T-helper 17 cell (primary cell): ENCODE measurements around the gene KRTAP4-1. TPM values are rescaled to one million over a fixed set of nuclear protein-coding genes. Genes with fewer than 3 reads are reported as not detected.
"Not testable (repeated sequence)": the region's sequence is repeated elsewhere in the genome, so short reads cannot be mapped to it uniquely, and the experiment has no call there.

ENCODE experiments used
- ATAC-seq: fragments of 150-1000 bp; cut with Tn5 transposase; 2 replicates; pipeline ENCODE4 v1.10.0; 2021; ENCODE audit warnings: mild to moderate bottlenecking, moderate library complexity
- DNase-seq, 3 donors: peaks; one replicate each; pipeline versions ENCODE4 v3.0.0 to v3.0.0-alpha.2; 2020 to 2021
- H3K9me3 ChIP-seq: one replicate; pipeline ENCODE4 v1.7.0; 2013; ENCODE audit warnings: low read length, mild to moderate bottlenecking; ENCODE audit not compliant: control insufficient read depth, poor library complexity, severe bottlenecking
- H3K27ac Mint-ChIP-seq: one replicate; pipeline ENCODE4 v1.8.0; 2022; ENCODE audit warnings: mild to moderate bottlenecking, moderate library complexity, mixed read lengths
- H3K27me3 Mint-ChIP-seq: one replicate; pipeline ENCODE4 v1.8.0; 2022; ENCODE audit warnings: mixed read lengths
- H3K36me3 Mint-ChIP-seq: one replicate; pipeline ENCODE4 v1.8.0; 2022; ENCODE audit warnings: low read depth, mixed read lengths
- H3K4me1 Mint-ChIP-seq: one replicate; pipeline ENCODE4 v1.8.0; 2022; ENCODE audit warnings: mild to moderate bottlenecking, mixed read lengths
- H3K4me3 Mint-ChIP-seq: one replicate; pipeline ENCODE4 v1.8.0; 2022; ENCODE audit warnings: mild to moderate bottlenecking, moderate library complexity, mixed read lengths
- total RNA-seq, 4 donors: library from RNA in 2 of 4; stranded (reverse) in 2 of 4; gene quantifications; one replicate each; pipeline ENCODE4 v1.2.3 and lab custom pipeline; 2022 to 2026

KRTAP4-1 gene
- total RNA-seq, 2 donors from 2014 or later: not detected

- not testable (repeated sequence) for H3K27ac Mint-ChIP-seq, H3K9me3 ChIP-seq, DNase-seq, H3K36me3 Mint-ChIP-seq, H3K4me3 Mint-ChIP-seq, H3K4me1 Mint-ChIP-seq, ATAC-seq
- peaks cover 57% of the 10 kb centered on the region for H3K27me3 Mint-ChIP-seq
Measured at GRCh38 chr17:41160190-41160589, 24.5 kb downstream of the KRTAP4-1 start.

DNA sequence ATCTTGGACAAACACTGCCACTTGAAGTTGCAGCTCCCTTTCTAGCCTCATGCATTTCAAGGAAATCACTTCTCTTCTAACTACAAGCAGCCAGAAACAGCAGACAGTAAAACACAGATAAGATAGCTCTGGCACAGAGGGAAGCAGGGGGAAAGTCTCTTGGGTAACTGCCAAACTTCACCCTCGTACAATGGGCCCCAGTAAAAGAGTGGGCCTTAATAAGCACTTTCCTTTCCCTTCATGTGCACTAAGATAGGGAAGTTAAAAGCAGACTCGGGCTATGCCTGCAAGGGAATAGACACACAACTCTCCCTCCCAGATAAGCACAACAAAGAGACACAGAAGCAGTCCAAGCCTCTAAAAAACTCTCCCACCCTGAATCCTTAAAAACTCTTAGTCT is 30.9 kb downstream of the KRTAP4-1 start:
- no peaks in the 10 kb centered on the region for H3K9me3 ChIP-seq
- H3K27ac Mint-ChIP-seq: no peak overlapping the region
- H3K27me3 Mint-ChIP-seq: peaks cover 48% of the 10 kb centered on the region
- peaks cover 6% of the 10 kb centered on the region for H3K4me1 Mint-ChIP-seq
- ATAC-seq (no peak), DNase-seq (no peak)
- H3K36me3 Mint-ChIP-seq: no peaks in the 10 kb centered on the region
- no peak overlapping the region for H3K4me3 Mint-ChIP-seq

- no peaks in the 10 kb centered on the region for H3K9me3 ChIP-seq
- H3K4me1 Mint-ChIP-seq: peaks cover 6% of the 10 kb centered on the region
- H3K27me3 Mint-ChIP-seq: peaks cover 30% of the 10 kb centered on the region
- DNase-seq: no peak
- H3K36me3 Mint-ChIP-seq: no peaks in the 10 kb centered on the region
- ATAC-seq: no peak
- no peak overlapping the region for H3K27ac Mint-ChIP-seq
- no peak overlapping the region for H3K4me3 Mint-ChIP-seq
Measured at GRCh38 chr17:41151525-41151924, 33.2 kb downstream of the KRTAP4-1 start.

DNA sequence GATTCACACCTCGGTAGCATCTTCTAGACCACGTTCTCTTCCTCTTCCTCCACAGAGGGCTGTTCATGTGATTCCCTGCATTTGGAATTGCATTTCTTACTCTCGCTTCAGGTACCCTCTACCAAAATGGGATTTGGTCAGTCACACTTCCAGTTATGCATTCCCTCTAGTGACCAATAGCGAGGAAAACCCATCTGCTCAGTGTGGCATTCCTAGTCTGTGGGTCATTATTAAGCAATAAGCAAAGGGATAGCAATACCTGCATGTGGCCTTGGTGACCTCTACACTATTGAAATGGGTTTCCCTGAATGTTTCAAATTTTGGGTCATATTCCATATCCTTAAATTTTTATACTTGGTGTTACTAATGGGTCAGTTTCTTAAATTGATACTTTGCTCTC is 34.7 kb downstream of the KRTAP4-1 start:
- H3K27me3 Mint-ChIP-seq: peaks cover 20% of the 10 kb centered on the region
- ATAC-seq (no peak), DNase-seq (no peak)
- no peaks in the 10 kb centered on the region for H3K36me3 Mint-ChIP-seq
- H3K9me3 ChIP-seq: no peaks in the 10 kb centered on the region
- no peak overlapping the region for H3K4me3 Mint-ChIP-seq
- peaks cover 7% of the 10 kb centered on the region for H3K4me1 Mint-ChIP-seq
- no peak overlapping the region for H3K27ac Mint-ChIP-seq

- DNase-seq: no peak
- Mint-ChIP-seq H3K36me3 (no peaks in the 10 kb centered on the region), H3K4me1 (peaks cover 8% of the 10 kb centered on the region), H3K27me3 (peaks cover 17% of the 10 kb centered on the region), H3K4me3 (no peak within 1 kb of the TSS), H3K27ac (peak within 1 kb of the TSS; percentile 56)
- no peak for ATAC-seq
- H3K9me3 ChIP-seq: no peaks in the 10 kb centered on the region
Measured at GRCh38 chr17:41149652-41149985, 35.1 kb downstream of the KRTAP4-1 start, which contains the start of gene KRTAP4-5. Gene KRTAP4-5 (minus strand): TSS chr17:41149825. CDS start chr17:41149767, 58 bp downstream.

DNA sequence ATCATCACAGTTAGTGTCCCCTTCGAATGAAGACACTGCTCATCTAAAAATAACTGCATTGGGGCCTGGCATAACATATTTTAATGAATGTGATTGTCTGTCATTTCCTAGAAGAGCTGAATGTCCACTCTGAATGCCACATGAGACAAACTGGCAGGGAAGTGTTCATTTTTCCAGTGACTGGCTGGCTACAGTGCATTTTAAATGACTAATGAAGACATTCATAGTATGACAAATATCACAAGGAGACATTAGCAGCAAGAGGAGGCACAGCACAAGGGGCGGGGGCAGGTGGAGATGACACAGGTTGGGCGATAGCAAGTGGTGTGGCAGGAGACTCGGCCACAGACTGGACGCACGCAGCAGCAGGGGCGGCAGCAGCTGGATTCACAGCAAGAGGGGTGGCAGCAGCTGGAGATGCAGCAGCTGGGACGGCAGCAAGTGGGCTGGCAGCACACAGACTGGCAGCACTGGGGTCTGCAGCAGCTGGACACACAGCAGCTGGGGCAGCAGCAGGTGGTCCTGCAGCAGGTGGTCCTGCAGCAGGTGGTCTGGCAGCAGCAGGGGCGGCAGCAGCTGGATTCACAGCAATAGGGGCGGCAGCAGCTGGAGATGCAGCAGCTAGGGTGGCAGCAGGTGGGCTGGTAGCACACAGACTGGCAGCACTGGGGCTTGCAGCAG is 35.6 kb downstream of the KRTAP4-1 start:
- ATAC-seq, H3K36me3 Mint-ChIP-seq, H3K4me1 Mint-ChIP-seq, H3K4me3 Mint-ChIP-seq, DNase-seq, H3K9me3 ChIP-seq: not testable (repeated sequence)
- Mint-ChIP-seq H3K27ac (peak overlapping the region; percentile 56), H3K27me3 (peaks cover 12% of the 10 kb centered on the region)

GRCh38 chr17:41147531-41148204 is 37.0 kb downstream of the KRTAP4-1 start:
- Mint-ChIP-seq H3K27ac (no peak overlapping the region), H3K4me3 (no peak overlapping the region), H3K36me3 (no peaks in the 10 kb centered on the region), H3K27me3 (peaks cover 5% of the 10 kb centered on the region), H3K4me1 (peaks cover 5% of the 10 kb centered on the region)
- ATAC-seq: no peak
- peaks cover 5% of the 10 kb centered on the region for H3K9me3 ChIP-seq
- no peak for DNase-seq

- H3K4me1 Mint-ChIP-seq: peaks cover 5% of the 10 kb centered on the region
- peaks cover 5% of the 10 kb centered on the region for H3K9me3 ChIP-seq
- DNase-seq (no peak), ATAC-seq (no peak)
- no peaks in the 10 kb centered on the region for H3K36me3 Mint-ChIP-seq
- no peak overlapping the region for H3K27ac Mint-ChIP-seq
- peaks cover 5% of the 10 kb centered on the region for H3K27me3 Mint-ChIP-seq
- no peak overlapping the region for H3K4me3 Mint-ChIP-seq
Measured at GRCh38 chr17:41145261-41145660, 39.5 kb downstream of the KRTAP4-1 start.

DNA sequence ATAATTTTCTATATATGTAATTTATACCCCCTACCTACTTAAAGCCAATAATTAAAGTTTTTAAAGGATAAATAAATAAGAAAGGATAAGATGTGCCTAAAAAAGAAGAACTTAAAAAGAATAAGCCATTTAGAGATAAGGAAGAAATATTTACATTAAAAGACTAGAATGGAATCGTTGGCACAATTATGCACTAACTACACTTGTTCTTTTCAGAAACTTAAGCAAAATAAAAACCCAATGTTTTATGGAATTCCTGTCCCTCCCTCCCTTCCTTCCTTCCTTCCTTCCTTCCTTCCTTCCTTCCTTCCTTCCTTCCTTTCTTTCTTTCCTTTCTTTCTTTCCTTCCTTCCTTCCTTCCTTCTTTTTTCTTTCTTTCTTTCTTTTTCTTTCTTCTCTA is 39.9 kb downstream of the KRTAP4-1 start:
- Mint-ChIP-seq H3K27ac (no peak overlapping the region), H3K36me3 (no peaks in the 10 kb centered on the region), H3K4me1 (peaks cover 5% of the 10 kb centered on the region), H3K27me3 (peaks cover 5% of the 10 kb centered on the region), H3K4me3 (no peak overlapping the region)
- DNase-seq (no peak), ATAC-seq (no peak)
- peaks cover 5% of the 10 kb centered on the region for H3K9me3 ChIP-seq

DNA sequence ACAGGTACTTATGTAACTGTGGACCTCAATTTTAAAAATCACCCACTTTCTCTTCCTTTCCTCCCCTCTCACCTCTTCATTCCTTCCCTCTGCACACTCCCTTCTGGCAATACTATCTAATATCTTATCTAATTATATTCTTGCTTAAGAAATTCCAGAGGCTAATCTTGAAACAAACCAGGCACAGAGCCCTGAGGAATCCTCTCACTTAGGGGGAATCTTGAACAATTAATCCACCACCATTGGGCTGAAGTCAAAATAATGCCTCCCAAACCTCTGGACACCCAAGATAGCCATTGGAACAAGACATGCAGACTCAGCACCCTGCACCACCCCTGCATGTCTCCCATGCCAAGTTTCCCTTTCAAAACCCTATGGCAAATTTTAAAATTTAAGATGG is 43.4 kb downstream of the KRTAP4-1 start:
- H3K36me3 Mint-ChIP-seq: peaks cover 5% of the 10 kb centered on the region
- no peaks in the 10 kb centered on the region for H3K27me3 Mint-ChIP-seq
- H3K27ac Mint-ChIP-seq: no peak overlapping the region
- peaks cover 2% of the 10 kb centered on the region for H3K4me1 Mint-ChIP-seq
- ATAC-seq (no peak), DNase-seq (no peak)
- no peak overlapping the region for H3K4me3 Mint-ChIP-seq
- peaks cover 5% of the 10 kb centered on the region for H3K9me3 ChIP-seq

DNA sequence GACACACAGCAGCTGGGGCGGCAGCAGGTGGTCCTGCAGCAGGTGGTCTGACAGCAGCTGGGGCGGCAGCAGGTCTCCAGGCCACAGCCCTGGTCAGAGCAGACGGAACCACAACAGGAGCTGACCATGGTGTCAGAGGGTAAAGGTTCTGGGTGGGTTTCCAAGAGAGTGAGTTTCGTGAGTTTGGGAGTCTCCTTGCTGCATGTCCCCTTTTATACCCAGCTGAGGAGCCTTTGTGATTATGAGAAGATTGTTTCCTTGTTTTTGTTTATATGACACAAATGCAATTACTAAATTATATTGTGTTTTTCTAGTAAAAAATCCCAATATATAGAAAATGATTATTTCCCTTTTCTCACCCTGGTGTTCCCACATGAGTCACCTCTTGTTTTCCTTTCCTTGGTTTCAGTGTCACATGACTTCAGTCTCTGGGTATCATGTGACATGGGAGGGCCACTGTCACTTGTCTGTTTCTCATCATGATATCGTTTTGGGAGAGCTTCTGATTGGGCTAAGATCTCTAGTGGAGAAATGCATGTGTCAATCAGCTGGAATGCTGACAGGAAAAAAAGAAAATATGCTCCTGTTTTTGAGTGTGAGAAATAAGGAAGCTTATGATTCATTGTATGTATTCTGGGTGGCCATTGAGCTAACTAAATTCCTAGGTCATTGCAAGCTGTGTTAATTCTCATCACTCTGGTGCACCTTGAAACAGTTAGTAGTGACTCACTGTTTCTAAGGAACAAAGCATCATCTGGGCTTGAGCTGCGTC is 44.2 kb downstream of the KRTAP4-1 start, which contains the start of gene KRTAP4-6:
Gene KRTAP4-6, minus strand, starts transcription at position 185 of the 772 bp plus-strand sequence. Its CDS starts 57 bp downstream, at position 128.
- no peak within 1 kb of the TSS for H3K27ac Mint-ChIP-seq

DNA sequence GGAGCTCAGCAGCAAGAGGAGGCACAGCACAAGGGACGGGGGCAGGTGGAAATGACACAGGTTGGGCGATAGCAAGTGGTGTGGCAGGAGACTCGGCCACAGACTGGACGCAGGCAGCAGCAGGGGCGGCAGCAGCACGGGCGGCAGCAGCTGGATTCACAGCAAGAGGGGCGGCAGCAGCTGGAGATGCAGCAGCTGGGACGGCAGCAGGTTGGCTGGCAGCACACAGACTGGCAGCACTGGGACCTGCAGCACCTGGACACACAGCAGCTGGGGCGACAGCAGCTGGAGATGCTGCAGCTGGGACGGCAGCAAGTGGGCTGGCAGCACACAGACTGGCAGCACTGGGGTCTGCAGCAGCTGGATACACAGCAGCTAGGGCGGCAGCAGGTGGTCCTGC is 44.8 kb downstream of the KRTAP4-1 start:
- not testable (repeated sequence) for DNase-seq, H3K27ac Mint-ChIP-seq, H3K36me3 Mint-ChIP-seq, H3K9me3 ChIP-seq, H3K27me3 Mint-ChIP-seq, H3K4me3 Mint-ChIP-seq, ATAC-seq, H3K4me1 Mint-ChIP-seq

More for the DNA sequence above, 44.2 kb downstream of the KRTAP4-1 start, which contains the start of gene KRTAP4-6:
- Mint-ChIP-seq H3K27me3 (no peaks in the 10 kb centered on the region), H3K4me1 (peaks cover 2% of the 10 kb centered on the region), H3K36me3 (peaks cover 5% of the 10 kb centered on the region), H3K4me3 (no peak within 1 kb of the TSS)
- no peak for ATAC-seq
- no peak for DNase-seq
- H3K9me3 ChIP-seq: peaks cover 5% of the 10 kb centered on the region
